Natural killer cell (primary cell): ENCODE data around the gene AP3S1. TPM values are rescaled to one million over a fixed set of nuclear protein-coding genes. Genes with fewer than 3 reads are reported as not detected.

ENCODE experiments used
- ATAC-seq, 3 donors: fragments of 150-1000 bp in 2 of 3; fragments of 200-7000 bp in 1 of 3; cut with Tn5 transposase; 1 replicate in 1 of 3; 2 replicates in 2 of 3; pipeline ENCODE4 v1.10.0; 2021; ENCODE audit warnings: mild to moderate bottlenecking in 2 of 3, moderate library complexity in 2 of 3
- DNase-seq, 2 donors: peaks; one replicate each; pipeline versions ENCODE4 v3.0.0 to v3.0.0-alpha.2; 2013 to 2021; ENCODE audit warnings: mixed read lengths in 1 of 2
- H3K27ac ChIP-seq: one replicate; pipeline ENCODE4 v1.5.1; 2013; ENCODE audit warnings: mild to moderate bottlenecking, low read length
- H3K27me3 ChIP-seq: one replicate; pipeline ENCODE4 v1.6.1; 2013; ENCODE audit warnings: low read length; ENCODE audit not compliant: control insufficient read depth, insufficient read depth
- H3K36me3 ChIP-seq: one replicate; pipeline ENCODE4 v1.6.1; 2013; ENCODE audit warnings: low read length; ENCODE audit not compliant: control insufficient read depth, insufficient read depth
- H3K4me1 ChIP-seq: one replicate; pipeline ENCODE4 v1.6.1; 2013; ENCODE audit warnings: low read length; ENCODE audit not compliant: control insufficient read depth, insufficient read depth
- H3K4me3 ChIP-seq: one replicate; pipeline ENCODE4 v1.5.1; 2013; ENCODE audit warnings: low read length
- H3K9me3 ChIP-seq: one replicate; pipeline ENCODE4 v1.6.1; 2013; ENCODE audit warnings: low read length; ENCODE audit not compliant: control insufficient read depth, insufficient read depth
- H3K27ac Mint-ChIP-seq, 2 donors: one replicate each; pipeline ENCODE4 v1.8.0; 2022; ENCODE audit warnings: mild to moderate bottlenecking in 2 of 2, mixed read lengths in 2 of 2, moderate library complexity in 1 of 2
- H3K27me3 Mint-ChIP-seq, 2 donors: one replicate each; pipeline ENCODE4 v1.8.0; 2022; ENCODE audit warnings: low read depth in 2 of 2, mixed read lengths in 2 of 2
- H3K36me3 Mint-ChIP-seq: one replicate; pipeline ENCODE4 v1.8.0; 2022; ENCODE audit warnings: mixed read lengths
- H3K4me1 Mint-ChIP-seq, 2 donors: one replicate each; pipeline ENCODE4 v1.8.0; 2022; ENCODE audit warnings: mixed read lengths in 2 of 2
- H3K4me3 Mint-ChIP-seq: one replicate; pipeline ENCODE4 v1.8.0; 2022; ENCODE audit warnings: mild to moderate bottlenecking, moderate library complexity, mixed read lengths
- H3K9me3 Mint-ChIP-seq, 2 donors: one replicate each; pipeline ENCODE4 v1.8.0; 2022; ENCODE audit warnings: mixed read lengths in 2 of 2
- CTCF ChIP-seq: fragments of 200-600 bp; IDR thresholded peaks from one replicate; pipeline ENCODE4 v1.8.0; 2022; ENCODE audit warnings: antibody characterized with exemption
- WGBS: methylation state at CpG from one replicate; pipeline ENCODE4 v1.1.7; 2013; ENCODE audit warnings: missing lambda C conversion rate; ENCODE audit not compliant: insufficient coverage; 5-methylcytosine and 5-hydroxymethylcytosine counted together
- intact Hi-C: fragments of 100-400 bp; cut with micrococcal nuclease; formaldehyde crosslinking; loops from one replicate; pipeline ENCODE4 v1.14.2; 2022
- total RNA-seq, 4 donors: library from RNA; stranded (reverse); fragments of 120-200 nt in 1 of 4; gene quantifications; one replicate each; pipeline versions ENCODE4 v1.2.3 to v1.2.4, GENCODE V29; 2013 to 2022

The AP3S1 gene
- total RNA-seq, 3 donors from 2014 or later (not counting 1 experiment from before 2014, with no cell fraction given), result 35.5 to 57.9 (median 37.1) TPM

- intact Hi-C loops, result no loop called here
- H3K4me1 ChIP-seq, result no peaks in the 10 kb centered on the region
- H3K36me3 ChIP-seq, result no peaks in the 10 kb centered on the region
- no peak for TF ChIP-seq CTCF
- no peaks in the 10 kb centered on the region for H3K9me3 Mint-ChIP-seq
- H3K4me3 Mint-ChIP-seq, result no peak overlapping the region
- no peak overlapping the region for H3K27ac ChIP-seq
- H3K36me3 Mint-ChIP-seq, result no peaks in the 10 kb centered on the region
- WGBS, result 95% methylated on average over 6 of the region's 6 CpGs
- H3K4me3 ChIP-seq, result no peak overlapping the region
- H3K4me1 Mint-ChIP-seq, result no peaks in the 10 kb centered on the region
- no peak for ATAC-seq
- no peak overlapping the region for H3K27ac Mint-ChIP-seq
- H3K27me3 Mint-ChIP-seq, result no peaks in the 10 kb centered on the region
- H3K9me3 ChIP-seq, result no peaks in the 10 kb centered on the region
- no peaks in the 10 kb centered on the region for H3K27me3 ChIP-seq
- no peak for DNase-seq
Observed at GRCh38 chr5:115932991-115933390, 91.3 kb downstream of the AP3S1 start.

GRCh38 chr5:115934388-115934974 lies 92.7 kb downstream of the AP3S1 start:
- Histone ChIP-seq H3K4me1 (no peaks in the 10 kb centered on the region), H3K27ac (no peak overlapping the region), H3K9me3 (no peaks in the 10 kb centered on the region), H3K27me3 (no peaks in the 10 kb centered on the region), H3K36me3 (no peaks in the 10 kb centered on the region), H3K4me3 (no peak overlapping the region)
- TF ChIP-seq CTCF, result no peak
- DNase-seq, result no peak
- Mint-ChIP-seq H3K36me3 (no peaks in the 10 kb centered on the region), H3K4me3 (no peak overlapping the region), H3K27me3 (no peaks in the 10 kb centered on the region), H3K27ac (no peak overlapping the region), H3K9me3 (no peaks in the 10 kb centered on the region), H3K4me1 (no peaks in the 10 kb centered on the region)
- intact Hi-C loops, result no loop called here
- ATAC-seq, result no peak
- WGBS, result 95% methylated on average over 9 of the region's 10 CpGs

GRCh38 chr5:115936031-115936430 lies 94.3 kb downstream of the AP3S1 start:
- DNase-seq, result no peak
- no peak overlapping the region for H3K27ac ChIP-seq
- no peaks in the 10 kb centered on the region for H3K9me3 Mint-ChIP-seq
- ATAC-seq, result no peak
- H3K9me3 ChIP-seq, result no peaks in the 10 kb centered on the region
- no peaks in the 10 kb centered on the region for H3K4me1 ChIP-seq
- no peaks in the 10 kb centered on the region for H3K36me3 ChIP-seq
- H3K27ac Mint-ChIP-seq, result no peak overlapping the region
- peaks cover 0 to 1% of the 10 kb centered on the region in 2 donors for H3K27me3 Mint-ChIP-seq
- no peak overlapping the region for H3K4me3 Mint-ChIP-seq
- TF ChIP-seq CTCF, result no peak
- WGBS, result 100% methylated on average over 1 of the region's 1 CpG
- H3K4me3 ChIP-seq, result no peak overlapping the region
- no peaks in the 10 kb centered on the region for H3K36me3 Mint-ChIP-seq
- H3K27me3 ChIP-seq, result no peaks in the 10 kb centered on the region
- no peaks in the 10 kb centered on the region for H3K4me1 Mint-ChIP-seq
- intact Hi-C loops, result no loop called here

- ATAC-seq, result no peak
- DNase-seq, result no peak
- Histone ChIP-seq H3K36me3 (no peaks in the 10 kb centered on the region), H3K27me3 (no peaks in the 10 kb centered on the region), H3K4me1 (no peaks in the 10 kb centered on the region), H3K4me3 (no peak overlapping the region), H3K27ac (no peak overlapping the region), H3K9me3 (no peaks in the 10 kb centered on the region)
- Mint-ChIP-seq H3K4me1 (no peaks in the 10 kb centered on the region), H3K27me3 (peaks cover 0 to 4% of the 10 kb centered on the region in 2 donors), H3K36me3 (no peaks in the 10 kb centered on the region), H3K9me3 (no peaks in the 10 kb centered on the region), H3K27ac (no peak overlapping the region), H3K4me3 (no peak overlapping the region)
- 92% methylated on average over 2 of the region's 4 CpGs for WGBS
- intact Hi-C loops, result no loop called here
- no peak for TF ChIP-seq CTCF
Observed at GRCh38 chr5:115939059-115939458, 97.3 kb downstream of the AP3S1 start.
